ENCODE results near the gene CKM. TPM values are rescaled to one million over a fixed set of nuclear protein-coding genes. Genes with fewer than 3 reads are reported as not detected.

Gene CKM
- not detected in 2 replicates for total RNA-seq

DNA sequence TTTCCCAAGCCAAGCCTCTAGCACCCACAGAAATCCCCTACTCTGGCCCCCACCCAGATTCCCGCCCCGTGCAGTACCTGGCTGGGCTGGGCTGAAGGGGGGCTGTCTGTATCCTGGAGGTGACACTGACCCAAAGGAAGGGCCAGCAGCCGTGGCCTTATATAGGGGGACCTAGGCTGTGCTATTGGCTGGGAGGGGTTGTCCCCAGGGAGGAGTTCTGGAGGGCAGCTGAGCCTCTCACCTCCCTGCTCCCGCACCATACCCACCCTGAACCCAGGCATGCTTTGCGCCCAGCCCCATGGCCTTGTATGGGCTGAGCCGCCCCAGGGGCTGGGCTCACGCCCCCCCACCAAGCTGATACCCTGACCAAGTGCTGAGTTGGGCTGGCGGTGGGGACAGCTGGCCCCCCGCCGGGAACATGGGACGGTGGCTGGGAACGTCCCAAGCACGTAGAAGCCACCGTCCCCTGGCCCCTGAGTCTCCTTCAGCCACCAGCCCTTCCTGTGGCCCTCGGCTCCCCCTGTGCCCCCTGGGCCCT, at the start of gene CKM:
CKM (minus strand) TSS at position 132 of the 538 bp plus-strand sequence. CDS start 3,162 bp downstream, outside the sequence.

DNA sequence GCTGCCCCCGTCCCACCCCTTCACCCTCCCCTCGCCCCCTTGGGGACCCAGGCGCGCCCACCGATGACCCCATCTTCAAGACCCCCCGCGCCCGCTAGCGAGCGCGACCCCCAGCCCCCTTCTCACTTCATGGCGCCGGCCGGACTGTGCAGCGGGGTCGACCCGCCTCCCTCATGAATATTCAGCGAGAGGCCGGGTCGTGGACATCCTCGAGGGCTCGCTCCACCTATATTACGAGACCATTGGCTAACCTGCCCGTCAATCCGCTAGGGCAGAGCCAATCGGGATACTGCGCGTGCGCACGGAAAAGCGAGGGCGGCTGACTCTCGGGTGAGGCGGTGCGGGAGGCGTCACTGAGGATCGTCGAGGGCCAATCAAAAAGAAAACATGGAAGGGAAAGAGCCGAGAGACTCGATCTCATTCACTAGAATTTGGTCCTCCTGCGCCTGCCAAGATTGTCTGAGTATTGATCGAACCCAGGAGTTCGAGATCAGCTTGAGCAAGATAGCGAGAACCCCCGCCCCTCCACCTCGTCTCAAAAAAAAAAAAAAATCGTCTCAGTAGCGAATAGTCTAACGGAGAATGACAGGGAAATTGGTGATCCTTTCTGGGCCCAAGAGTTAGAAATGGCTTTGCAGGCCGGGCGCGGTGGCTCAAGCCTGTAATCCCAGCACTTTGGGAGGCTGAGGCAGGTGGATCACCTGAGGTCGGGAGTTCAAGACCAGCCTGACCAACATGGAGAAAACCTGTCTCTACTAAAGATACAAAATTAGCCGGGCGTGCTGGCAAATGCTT, 47.9 kb upstream of the CKM start, which contains the start of gene ERCC2:
ERCC2 (minus strand) TSS at position 164 of the 795 bp plus-strand sequence; CDS start at position 131, 33 bp downstream.

DNA sequence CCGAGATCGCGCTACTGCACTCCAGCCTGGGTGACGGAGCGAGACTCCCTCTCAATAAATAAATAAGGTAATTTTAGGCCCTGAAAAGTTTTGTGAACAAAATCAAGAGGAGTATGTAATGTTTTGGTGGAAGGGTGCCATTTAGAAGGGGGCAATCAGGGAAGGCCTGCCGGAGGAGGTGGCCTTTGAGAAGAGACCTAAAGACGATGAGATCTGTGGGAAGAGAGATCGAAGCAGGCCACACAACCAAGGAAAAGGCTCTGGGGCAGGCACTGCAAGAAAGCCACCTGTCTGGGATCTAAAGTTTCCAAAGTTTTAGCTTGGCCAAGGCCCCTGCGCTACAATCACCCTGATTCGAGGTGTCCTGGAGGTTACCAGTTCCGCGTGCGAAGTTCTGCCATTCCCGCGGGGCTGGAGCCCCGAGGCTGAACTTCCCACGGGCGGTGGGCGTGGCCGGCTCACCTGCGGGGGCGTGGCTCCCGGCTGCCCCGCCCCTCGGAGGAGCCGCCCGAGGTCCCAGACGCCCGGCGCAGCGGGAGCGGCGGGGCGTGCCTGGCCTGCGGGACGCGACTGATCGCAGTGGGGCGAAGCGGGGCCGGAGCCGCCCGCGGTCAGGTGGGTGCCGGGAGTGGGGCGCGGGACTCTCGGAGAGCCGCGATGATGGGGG, 17.7 kb upstream of the CKM start, which contains the start of gene KLC3:
KLC3 (plus strand) TSS at position 519 of the 667 bp plus-strand sequence. CDS start 4,792 bp downstream, outside the sequence.

Other genes starting within 250 kb of the CKM start
- gene ZNF296, start 246.4 kb downstream of the CKM start, total RNA-seq: under 0.01 TPM in 1 of 2 replicates, not detected in the other
- 30.5 and 33.5 TPM in 2 replicates for gene GEMIN7, start 243.6 kb downstream of the CKM start, total RNA-seq
- gene PPP1R37, start 229.7 kb downstream of the CKM start, total RNA-seq: 23.1 and 26.6 TPM in 2 replicates
- gene NKPD1, start 161.9 kb downstream of the CKM start, total RNA-seq: 0.30 and 0.32 TPM in 2 replicates
- 9.6 and 15.9 TPM in 2 replicates for gene TRAPPC6A, start 144.6 kb downstream of the CKM start, total RNA-seq
- gene BLOC1S3, start 144.1 kb downstream of the CKM start, total RNA-seq: 3.6 and 7.8 TPM in 2 replicates
- 1.1 and 4.2 TPM in 2 replicates for gene EXOC3L2, start 77.5 kb downstream of the CKM start, total RNA-seq
- gene MARK4, start 71.6 kb downstream of the CKM start, total RNA-seq: 7.8 and 7.9 TPM in 2 replicates
- under 0.01 TPM in 1 of 2 replicates, not detected in the other for gene KLC3, start 17.9 kb upstream of the CKM start, total RNA-seq
- gene ERCC2, start 47.7 kb upstream of the CKM start, total RNA-seq: 17.5 and 28.3 TPM in 2 replicates
- gene PPP1R13L, start 82.2 kb upstream of the CKM start, total RNA-seq: 2.9 and 4.2 TPM in 2 replicates
- gene POLR1G, start 83.8 kb upstream of the CKM start, total RNA-seq: 11.2 and 24.0 TPM in 2 replicates
- 72.2 and 100 TPM in 2 replicates for gene ERCC1, start 101.0 kb upstream of the CKM start, total RNA-seq
- gene FOSB, start 145.1 kb upstream of the CKM start, total RNA-seq: 0.15 and 0.32 TPM in 2 replicates
- 8.4 and 21.1 TPM in 2 replicates for gene RTN2, start 174.2 kb upstream of the CKM start, total RNA-seq
- 1.4 and 1.9 TPM in 2 replicates for gene PPM1N, start 175.6 kb upstream of the CKM start, total RNA-seq
- 135 and 170 TPM in 2 replicates for gene VASP, start 184.6 kb upstream of the CKM start, total RNA-seq